Measurements from ENCODE around the gene DEXI.

GRCh38 chr16:10964891-10965326 is 22.6 kb upstream of the DEXI start:
- TF ChIP-seq CTCF (tag by site-specific recombination; IDR thresholded peaks at IDR 0.05) (no peak), ZBTB20 (tag by site-specific recombination; IDR thresholded peaks at IDR 0.05) (no peak), ZNF10 (tag by site-specific recombination; IDR thresholded peaks at IDR 0.05) (no peak), ZNF558 (tag by site-specific recombination; IDR thresholded peaks at IDR 0.05) (no peak), PATZ1 (tag by site-specific recombination; IDR thresholded peaks at IDR 0.05) (no peak)
- TF ChIP-seq, protein P1, sequence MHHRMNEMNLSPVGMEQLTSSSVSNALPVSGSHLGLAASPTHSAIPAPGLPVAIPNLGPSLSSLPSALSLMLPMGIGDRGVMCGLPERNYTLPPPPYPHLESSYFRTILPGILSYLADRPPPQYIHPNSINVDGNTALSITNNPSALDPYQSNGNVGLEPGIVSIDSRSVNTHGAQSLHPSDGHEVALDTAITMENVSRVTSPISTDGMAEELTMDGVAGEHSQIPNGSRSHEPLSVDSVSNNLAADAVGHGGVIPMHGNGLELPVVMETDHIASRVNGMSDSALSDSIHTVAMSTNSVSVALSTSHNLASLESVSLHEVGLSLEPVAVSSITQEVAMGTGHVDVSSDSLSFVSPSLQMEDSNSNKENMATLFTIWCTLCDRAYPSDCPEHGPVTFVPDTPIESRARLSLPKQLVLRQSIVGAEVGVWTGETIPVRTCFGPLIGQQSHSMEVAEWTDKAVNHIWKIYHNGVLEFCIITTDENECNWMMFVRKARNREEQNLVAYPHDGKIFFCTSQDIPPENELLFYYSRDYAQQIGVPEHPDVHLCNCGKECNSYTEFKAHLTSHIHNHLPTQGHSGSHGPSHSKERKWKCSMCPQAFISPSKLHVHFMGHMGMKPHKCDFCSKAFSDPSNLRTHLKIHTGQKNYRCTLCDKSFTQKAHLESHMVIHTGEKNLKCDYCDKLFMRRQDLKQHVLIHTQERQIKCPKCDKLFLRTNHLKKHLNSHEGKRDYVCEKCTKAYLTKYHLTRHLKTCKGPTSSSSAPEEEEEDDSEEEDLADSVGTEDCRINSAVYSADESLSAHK (tag by site-specific recombination; IDR thresholded peaks at IDR 0.05), result no peak

Data from HEK293 (cell line).